T-helper 2 cell (primary cell): ENCODE data around the gene BCKDHA.

Source experiments
- DNase-seq, 5 experiments: peaks; one replicate each; pipeline versions ENCODE4 v3.0.0 to v3.0.0-alpha.2; 2012 to 2022

The BCKDHA gene

DNA sequence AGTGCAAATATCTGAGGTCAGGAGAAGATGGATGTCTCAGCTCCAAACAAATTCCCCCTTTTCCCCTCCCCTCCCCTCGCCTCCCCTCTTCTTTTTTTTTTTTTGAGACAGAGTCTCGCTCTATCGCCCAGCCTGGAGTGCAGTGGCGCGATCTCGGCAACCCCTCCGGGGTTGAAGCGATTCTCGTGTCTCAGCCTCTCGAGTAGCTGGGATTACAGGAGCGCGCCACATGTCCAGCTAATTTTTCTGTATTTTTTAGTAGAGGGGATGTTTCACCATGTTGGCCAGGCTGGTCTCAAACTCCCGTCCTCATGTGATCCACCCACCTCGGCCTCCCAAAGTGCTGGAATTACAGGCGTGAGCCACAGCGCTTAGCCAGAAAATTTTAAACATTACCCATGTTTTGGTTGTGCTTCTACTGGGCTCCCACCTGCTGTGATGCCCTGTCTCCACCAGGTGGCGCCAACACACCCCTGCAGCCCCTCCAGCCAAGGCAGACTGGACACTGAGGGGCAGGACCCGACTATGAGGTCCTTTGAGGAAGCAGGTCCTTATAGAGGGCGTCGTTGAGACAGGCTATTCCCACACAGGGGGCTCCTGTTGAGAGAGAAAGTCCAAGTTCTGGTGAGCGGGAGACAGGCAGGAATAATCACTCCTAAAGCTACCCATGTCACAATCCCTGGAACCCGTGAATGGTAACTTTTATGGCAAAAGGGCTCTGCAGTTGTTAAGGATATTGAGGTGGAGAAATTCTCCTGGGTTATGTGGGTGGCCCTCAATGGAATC is 51.7 kb downstream of the BCKDHA start:
- peak; percentile 45 to 62 (median 54) for DNase-seq

DNA sequence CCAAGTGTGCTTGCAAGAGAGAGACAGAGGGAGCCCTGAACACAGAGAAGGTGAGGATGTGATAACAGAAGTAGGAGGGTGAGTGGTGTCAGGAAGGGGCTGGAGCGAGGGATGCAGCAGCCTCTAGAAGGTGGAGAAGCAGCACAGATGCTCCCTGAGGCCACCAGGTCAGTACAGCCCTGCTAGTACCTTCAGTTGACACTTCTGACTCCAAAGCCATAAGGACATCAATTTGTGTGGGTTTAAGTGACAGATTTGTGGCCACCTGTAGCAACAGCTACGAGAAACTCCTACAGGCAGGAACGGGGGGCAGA is 52.2 kb downstream of the BCKDHA start:
- DNase-seq = no peak

DNA sequence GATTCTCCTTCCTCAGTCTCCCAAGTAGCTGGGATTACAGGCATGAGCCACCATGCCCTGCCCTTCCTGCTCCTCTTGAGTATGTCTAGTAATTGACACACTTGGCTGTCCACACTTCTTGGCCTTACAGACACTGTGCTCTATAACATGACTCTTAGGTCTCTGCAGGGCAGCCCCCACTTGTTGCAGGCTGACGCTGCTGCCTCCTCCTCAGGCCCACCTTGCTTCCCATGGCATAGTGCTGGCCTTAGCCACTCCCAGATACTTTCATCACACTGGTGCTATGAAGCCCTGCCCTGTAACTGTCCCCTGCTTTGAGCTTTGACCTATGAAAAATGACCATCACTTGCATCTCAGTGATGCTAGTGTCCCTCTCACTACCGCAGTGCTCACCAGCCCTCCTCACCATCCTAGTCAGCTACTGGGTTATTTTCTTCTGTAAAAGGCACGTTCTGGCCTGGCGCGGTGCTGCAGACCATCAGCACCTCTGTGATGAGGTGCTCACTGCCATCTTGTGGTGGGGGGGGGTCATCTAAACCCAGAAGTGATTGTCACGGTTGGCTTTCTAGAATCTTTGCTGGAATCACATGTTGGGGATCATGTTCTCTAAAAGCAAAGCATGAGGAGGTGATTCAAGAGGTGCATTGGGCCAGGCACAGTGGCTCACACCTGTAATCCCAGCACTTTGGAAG is 55.1 kb downstream of the BCKDHA start:
- no peak for DNase-seq

DNA sequence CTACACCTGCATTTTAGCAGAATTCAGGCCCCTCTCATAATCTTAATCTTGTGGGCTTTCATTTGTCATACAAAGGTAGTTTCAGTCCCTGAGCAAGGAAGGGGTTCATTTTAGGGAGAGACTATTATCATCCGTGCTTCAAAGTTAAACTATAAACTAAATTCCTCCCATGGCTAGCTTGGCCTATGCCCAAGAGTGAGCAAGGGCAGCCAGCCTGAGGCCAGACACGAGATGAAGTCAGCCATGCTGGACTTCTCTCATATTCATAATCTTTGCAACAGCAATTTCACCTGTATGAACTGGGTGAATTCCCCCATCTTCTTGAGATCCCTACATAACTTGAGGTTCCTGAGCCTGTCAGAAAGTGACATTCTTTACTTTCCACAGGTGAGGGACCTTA is 58.3 kb downstream of the BCKDHA start:
- no peak for DNase-seq

- DNase-seq = no peak
These were observed 58.8 kb downstream of the BCKDHA start for GRCh38 chr19:41456342-41456918.

GRCh38 chr19:41457241-41457640 is 59.6 kb downstream of the BCKDHA start:
- peak in 1 of 5 experiments; percentile 85 for DNase-seq

- DNase-seq = no peak
These were observed 64.9 kb downstream of the BCKDHA start for GRCh38 chr19:41462497-41462896.

DNA sequence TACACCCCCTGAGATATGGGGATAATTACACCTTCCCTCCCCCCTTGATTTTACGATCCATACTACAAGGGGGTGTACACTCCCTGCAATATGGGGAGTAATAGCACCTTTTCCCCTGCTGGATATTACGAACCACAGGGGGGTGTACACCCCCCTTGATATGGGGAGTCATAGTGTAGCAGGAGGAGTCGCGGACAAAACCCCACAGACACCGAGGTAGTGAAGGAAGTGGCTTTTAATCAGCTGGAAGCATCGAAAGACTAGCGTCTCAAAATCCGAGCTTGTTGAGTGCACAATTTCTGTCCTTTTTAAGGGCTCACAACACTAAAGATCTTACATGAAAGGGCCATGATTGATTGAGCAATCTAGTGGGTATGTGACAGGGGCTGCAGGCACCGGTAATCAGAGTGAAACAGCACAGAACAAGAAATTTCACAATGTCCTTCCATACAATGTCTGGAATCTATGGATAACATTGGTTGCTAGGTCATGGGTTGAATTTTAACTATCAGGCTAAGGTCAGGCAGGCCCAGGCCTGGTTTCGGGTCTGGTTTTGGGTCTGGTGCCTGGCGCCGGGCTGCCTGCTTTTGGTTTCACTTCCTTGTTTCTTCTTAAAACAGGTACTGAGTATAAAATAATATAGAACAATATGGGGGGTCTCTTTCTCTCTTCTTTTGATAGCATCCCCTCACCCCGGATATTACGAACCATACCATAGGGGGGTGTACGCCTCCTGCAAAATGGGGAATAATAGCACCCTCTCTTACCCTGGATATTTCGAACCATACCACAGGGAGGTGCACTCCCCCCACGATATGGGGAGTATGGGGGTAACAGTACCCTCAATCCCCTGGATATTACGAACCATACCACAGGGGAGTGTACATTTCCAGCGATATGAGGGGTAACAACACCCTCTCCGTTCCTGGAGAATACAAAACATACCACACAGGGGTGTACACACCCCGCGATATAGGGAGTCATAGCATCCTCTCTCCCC is 65.9 kb downstream of the BCKDHA start:
- peak in 1 of 5 experiments; percentile 83 for DNase-seq
